SIG-M5 treated with dmso at 0.1 percent for 504 hours (cell line): ENCODE results near the gene USP17L29.
"Not testable (repeated sequence)": the region's sequence is repeated elsewhere in the genome, so short reads cannot be mapped to it uniquely, and the experiment has no call there.

ENCODE experiments used
- DNase-seq: peaks from one replicate; lab custom pipeline; 2025; ENCODE audit not compliant: unreplicated experiment; lab: John Stamatoyannopoulos, UW

USP17L29 gene

GRCh38 chr4:9353338-9353737 lies at the start of gene USP17L29:
Gene USP17L29 (plus strand): TSS chr4:9353638. CDS start chr4:9353638, 0 bp downstream.
- DNase-seq = not testable (repeated sequence)

GRCh38 chr4:9324191-9324590 lies 29.2 kb upstream of the USP17L29 start:
- DNase-seq = not testable (repeated sequence)

GRCh38 chr4:9324865-9325264 lies 28.6 kb upstream of the USP17L29 start, which contains the start of gene USP17L24:
Gene USP17L24 (plus strand): TSS chr4:9325165. CDS start chr4:9325165, 0 bp downstream.
- not testable (repeated sequence) for DNase-seq

- not testable (repeated sequence) for DNase-seq
Observed at GRCh38 chr4:9329611-9330010, 23.8 kb upstream of the USP17L29 start, which contains the start of gene USP17L25. Gene USP17L25 (plus strand): TSS chr4:9329911. CDS start chr4:9329911, 0 bp downstream.

- DNase-seq = not testable (repeated sequence)
Observed at GRCh38 chr4:9334358-9334757, 19.1 kb upstream of the USP17L29 start, which contains the start of gene USP17L26. Gene USP17L26 (plus strand): TSS chr4:9334658. CDS start chr4:9334658, 0 bp downstream.

GRCh38 chr4:9339103-9339502 lies 14.3 kb upstream of the USP17L29 start, which contains the start of gene USP17L5:
Gene USP17L5 (plus strand): TSS chr4:9339403. CDS start chr4:9339403, 0 bp downstream.
- DNase-seq = not testable (repeated sequence)

- DNase-seq = not testable (repeated sequence)
Observed at GRCh38 chr4:9343848-9344247, 9.6 kb upstream of the USP17L29 start, which contains the start of gene USP17L27. Gene USP17L27 (plus strand): TSS chr4:9344148. CDS start chr4:9344148, 0 bp downstream.

GRCh38 chr4:9348593-9348992 lies 4.8 kb upstream of the USP17L29 start, which contains the start of gene USP17L28:
Gene USP17L28 (plus strand): TSS chr4:9348893. CDS start chr4:9348893, 0 bp downstream.
- DNase-seq = not testable (repeated sequence)

- not testable (repeated sequence) for DNase-seq
Observed at GRCh38 chr4:9350866-9351265, 2.6 kb upstream of the USP17L29 start.

- DNase-seq = not testable (repeated sequence)
Observed at GRCh38 chr4:9362829-9363228, 9.4 kb downstream of the USP17L29 start, which contains the start of gene USP17L30. Gene USP17L30 (plus strand): TSS chr4:9363129. CDS start chr4:9363129, 0 bp downstream.

- not testable (repeated sequence) for DNase-seq
Observed at GRCh38 chr4:9379881-9380280, 26.4 kb downstream of the USP17L29 start.

- DNase-seq = not testable (repeated sequence)
Observed at GRCh38 chr4:9381012-9381534, 27.6 kb downstream of the USP17L29 start.

- no peak for DNase-seq
Observed at GRCh38 chr4:9384126-9384525, 30.7 kb downstream of the USP17L29 start.

GRCh38 chr4:9389001-9389400 lies 35.6 kb downstream of the USP17L29 start:
- DNase-seq = not testable (repeated sequence)
